H9 (cell line): Measurements from ENCODE around the gene FEN1. TPM values are rescaled to one million over a fixed set of nuclear protein-coding genes. Genes with fewer than 3 reads are reported as not detected.
A peak's percentile ranks its signal among the peaks of the same experiment; 100 is the strongest.

ENCODE experiments used
- DNase-seq: peaks from one replicate; pipeline ENCODE4 v3.0.0-alpha.2; 2017
- H2AFZ ChIP-seq: one replicate; pipeline ENCODE4 v1.6.1; 2013; ENCODE audit warnings: mild to moderate bottlenecking, low read length, control low read depth, moderate library complexity
- H2AK5ac ChIP-seq: 2 replicates; pipeline ENCODE4 v1.6.1; 2013; ENCODE audit warnings: low read length, control low read depth, mixed read lengths; ENCODE audit not compliant: insufficient read length
- H2BK120ac ChIP-seq: one replicate; pipeline ENCODE4 v1.6.1; 2013; ENCODE audit warnings: low read depth, mild to moderate bottlenecking, low read length, control low read depth, inconsistent platforms; ENCODE audit not compliant: poor library complexity, severe bottlenecking
- H2BK12ac ChIP-seq: 2 replicates; pipeline ENCODE4 v1.6.1; 2013; ENCODE audit warnings: low read length, control low read depth, mixed read lengths, low read depth; ENCODE audit not compliant: insufficient read length
- H2BK15ac ChIP-seq: 2 replicates; pipeline ENCODE4 v1.6.1; 2013; ENCODE audit warnings: low read depth, low read length, control low read depth
- H2BK20ac ChIP-seq: one replicate; pipeline ENCODE4 v1.6.1; 2013; ENCODE audit warnings: low read depth, mild to moderate bottlenecking, low read length, control low read depth, inconsistent platforms; ENCODE audit not compliant: poor library complexity, severe bottlenecking
- H2BK5ac ChIP-seq: 2 replicates; pipeline ENCODE4 v1.6.1; 2013; ENCODE audit warnings: low read length, control low read depth, mixed read lengths; ENCODE audit not compliant: insufficient read length
- H3K14ac ChIP-seq: 2 replicates; pipeline ENCODE4 v1.6.1; 2013; ENCODE audit warnings: low read length, control low read depth; ENCODE audit not compliant: insufficient read depth
- H3K18ac ChIP-seq: 2 replicates; pipeline ENCODE4 v1.6.1; 2013; ENCODE audit warnings: low read depth, mild to moderate bottlenecking, mixed read lengths, low read length, control low read depth; ENCODE audit not compliant: insufficient read length
- H3K23ac ChIP-seq: 2 replicates; pipeline ENCODE4 v1.6.1; 2013; ENCODE audit warnings: low read length, control low read depth, mixed read lengths, low read depth; ENCODE audit not compliant: insufficient read length
- H3K23me2 ChIP-seq: 2 replicates; pipeline ENCODE4 v1.6.1; 2013; ENCODE audit warnings: low read depth, mild to moderate bottlenecking, mixed read lengths, low read length, control low read depth; ENCODE audit not compliant: insufficient read length, poor library complexity, severe bottlenecking
- H3K27ac ChIP-seq: 2 replicates; pipeline ENCODE4 v1.5.1; 2013; ENCODE audit warnings: low read length, control low read depth, mixed read lengths, low read depth; ENCODE audit not compliant: insufficient read length
- H3K27me3 ChIP-seq: 2 replicates; pipeline ENCODE4 v1.6.1; 2013; ENCODE audit warnings: low read length, control low read depth, inconsistent platforms; ENCODE audit not compliant: insufficient read depth
- H3K4ac ChIP-seq: 2 replicates; pipeline ENCODE4 v1.6.1; 2013; ENCODE audit warnings: low read depth, mild to moderate bottlenecking, control low read depth, inconsistent platforms, low read length, moderate library complexity
- H3K4me1 ChIP-seq: 2 replicates; pipeline ENCODE4 v1.6.1; 2013; ENCODE audit warnings: low read length, control low read depth, inconsistent platforms; ENCODE audit not compliant: insufficient read depth
- H3K4me2 ChIP-seq: 2 replicates; pipeline ENCODE4 v1.6.1; 2013; ENCODE audit warnings: low read length, control low read depth, mixed read lengths; ENCODE audit not compliant: insufficient read length, insufficient read depth
- H3K56ac ChIP-seq: 2 replicates; pipeline ENCODE4 v1.6.1; 2013; ENCODE audit warnings: low read depth, mild to moderate bottlenecking, mixed read lengths, low read length, control low read depth; ENCODE audit not compliant: insufficient read length
- H3K79me1 ChIP-seq: 2 replicates; pipeline ENCODE4 v1.6.1; 2013; ENCODE audit warnings: low read depth, mild to moderate bottlenecking, moderate library complexity, low read length, control low read depth, inconsistent platforms; ENCODE audit not compliant: insufficient read depth, poor library complexity, severe bottlenecking
- H3K79me2 ChIP-seq: 2 replicates; pipeline ENCODE4 v1.6.1; 2013; ENCODE audit warnings: low read length, control low read depth, inconsistent platforms; ENCODE audit not compliant: insufficient read depth
- H3K9ac ChIP-seq: 2 replicates; pipeline ENCODE4 v1.6.1; 2013; ENCODE audit warnings: low read length, control low read depth, mixed read lengths; ENCODE audit not compliant: insufficient read length; ENCODE audit errors: extremely low read depth
- H3K9me3 ChIP-seq: one replicate; pipeline ENCODE4 v1.6.1; 2013; ENCODE audit warnings: low read depth, low read length, inconsistent platforms; ENCODE audit not compliant: control insufficient read depth
- H3T11ph ChIP-seq: one replicate; pipeline ENCODE4 v1.6.1; 2013; ENCODE audit warnings: mild to moderate bottlenecking, low read length, control low read depth, inconsistent platforms
- H4K20me1 ChIP-seq: one replicate; pipeline ENCODE4 v1.6.1; 2013; ENCODE audit not compliant: control insufficient read depth, insufficient read length, insufficient read depth
- H4K5ac ChIP-seq: 2 replicates; pipeline ENCODE4 v1.6.1; 2013; ENCODE audit warnings: low read depth, mild to moderate bottlenecking, mixed read lengths, low read length, control low read depth; ENCODE audit not compliant: insufficient read length
- H4K8ac ChIP-seq: replicated peaks from 2 replicates; pipeline ENCODE4 v1.6.1; 2013; ENCODE audit warnings: low read length, control low read depth, mixed read lengths, low read depth; ENCODE audit not compliant: insufficient read length
- H4K91ac ChIP-seq: 2 replicates; pipeline ENCODE4 v1.6.1; 2013; ENCODE audit warnings: low read depth, mild to moderate bottlenecking, moderate library complexity, mixed read lengths, low read length, control low read depth; ENCODE audit not compliant: insufficient read length
- H3K27ac Mint-ChIP-seq, 3 experiments: 2 replicates in 2 of 3; 3 replicates in 1 of 3; pipeline ENCODE4 v1.8.0; 2020 to 2021; ENCODE audit warnings: mixed read lengths in 3 of 3, mild to moderate bottlenecking in 1 of 3, moderate library complexity in 1 of 3
- H3K27me3 Mint-ChIP-seq: 2 replicates; pipeline ENCODE4 v1.8.0; 2021; ENCODE audit warnings: low read depth, mild to moderate bottlenecking, moderate library complexity, mixed read lengths
- H3K36me3 Mint-ChIP-seq, 3 experiments: 2 replicates in 2 of 3; 3 replicates in 1 of 3; pipeline ENCODE4 v1.8.0; 2020 to 2021; ENCODE audit warnings: low read depth in 3 of 3, mixed read lengths in 3 of 3; ENCODE audit not compliant: insufficient read depth in 1 of 3
- H3K4me1 Mint-ChIP-seq, 2 experiments: 2 replicates each; pipeline ENCODE4 v1.8.0; 2020; ENCODE audit warnings: mixed read lengths in 2 of 2
- H3K4me3 Mint-ChIP-seq, 2 experiments: 2 replicates in 1 of 2; 3 replicates in 1 of 2; pipeline ENCODE4 v1.8.0; 2020 to 2021; ENCODE audit warnings: mild to moderate bottlenecking in 2 of 2, mixed read lengths in 2 of 2, moderate library complexity in 1 of 2
- H3K9me3 Mint-ChIP-seq, 2 experiments: 2 replicates in 1 of 2; 3 replicates in 1 of 2; pipeline ENCODE4 v1.8.0; 2020; ENCODE audit warnings: mild to moderate bottlenecking in 2 of 2, mixed read lengths in 2 of 2, moderate library complexity in 1 of 2
- CTCF ChIP-seq: fragments of 200-600 bp; sonication (generic); conservative IDR thresholded peaks from 3 replicates; pipeline ENCODE4 v1.8.0; 2021; ENCODE audit warnings: antibody characterized with exemption, mild to moderate bottlenecking
- WGBS: extraction: QIAGEN DNeasy Blood & Tissue Kit; methylation state at CpG from one replicate; pipeline ENCODE4 v1.1.7; 2013; ENCODE audit warnings: missing lambda C conversion rate, low lambda C conversion rate, mixed read lengths; ENCODE audit not compliant: insufficient read length; ENCODE audit errors: extremely low coverage; 5-methylcytosine and 5-hydroxymethylcytosine counted together
- total RNA-seq: library from RNA; stranded (reverse); gene quantifications from 2 replicates; pipeline ENCODE4 v1.2.1, GENCODE V29; 2021

The FEN1 gene
- total RNA-seq, 1 experiment from 2014 or later: 114 TPM

- no peak within 1 kb of the TSS for H3K23ac ChIP-seq
- no peak within 1 kb of the TSS for H2BK120ac ChIP-seq
- no peaks in the 10 kb centered on the region for H3K79me2 ChIP-seq
- H4K5ac ChIP-seq: no peak within 1 kb of the TSS
- WGBS: no CpG with 5 or more reads among the region's 93 CpGs
- DNase-seq: peak; percentile 66
- peak within 1 kb of the TSS; percentile 71 for H3K14ac ChIP-seq
- no peak within 1 kb of the TSS for H2AFZ ChIP-seq
- H3K27ac ChIP-seq: no peak within 1 kb of the TSS
- H2BK12ac ChIP-seq: no peak within 1 kb of the TSS
- Mint-ChIP-seq H3K9me3 (peaks cover 0 to 3% of the 10 kb centered on the region in 2 experiments; a peak in 1 of 5 replicates), H3K27me3 (peaks cover 38% of the 10 kb centered on the region), H3K27ac (no peak within 1 kb of the TSS; a peak in 1 of 7 replicates), H3K36me3 (no peaks in the 10 kb centered on the region), H3K4me1 (peaks cover 54 to 72% of the 10 kb centered on the region in 2 experiments), H3K4me3 (peak within 1 kb of the TSS; percentile 69 to 86)
- H3K79me1 ChIP-seq: no peaks in the 10 kb centered on the region
- no peak within 1 kb of the TSS for H3K18ac ChIP-seq
- no peak within 1 kb of the TSS for H4K8ac ChIP-seq
- TF ChIP-seq CTCF: peak; percentile 60
- no peak within 1 kb of the TSS for H4K91ac ChIP-seq
- no peak within 1 kb of the TSS for H3K9ac ChIP-seq
- H4K20me1 ChIP-seq: no peaks in the 10 kb centered on the region
- H2AK5ac ChIP-seq: no peak within 1 kb of the TSS
- H3K4me1 ChIP-seq: peaks cover 6% of the 10 kb centered on the region; the same call in 1 of the 2 replicates
- no peak within 1 kb of the TSS for H3T11ph ChIP-seq
- H3K9me3 ChIP-seq: no peaks in the 10 kb centered on the region
- no peak within 1 kb of the TSS for H2BK15ac ChIP-seq
- H2BK20ac ChIP-seq: no peak within 1 kb of the TSS
- no peak within 1 kb of the TSS for H2BK5ac ChIP-seq
- peaks cover 8% of the 10 kb centered on the region; the same call in 1 of the 2 replicates for H3K27me3 ChIP-seq
- H3K56ac ChIP-seq: no peak within 1 kb of the TSS
- H3K4ac ChIP-seq: no peak within 1 kb of the TSS
- peaks cover 5% of the 10 kb centered on the region for H3K23me2 ChIP-seq
- peak within 1 kb of the TSS; percentile 61 for H3K4me2 ChIP-seq
Measured at GRCh38 chr11:61752117-61752924, 40.4 kb upstream of the FEN1 start, which contains the start of gene MYRF. Gene MYRF, plus strand, starts transcription at chr11:61752636. Its CDS starts 109 bp downstream, at chr11:61752745.
